A673 (cell line): ENCODE results near the gene MRPL52. TPM values are rescaled to one million over a fixed set of nuclear protein-coding genes. Genes with fewer than 3 reads are reported as not detected.

Experiments
- BruUV-seq: library from RNA; stranded (reverse); fragments of 400-500 nt; replicated peaks from 2 replicates; lab custom pipeline; 2021; lab: Mats Ljungman, UMichigan
- CTCF ChIA-PET: fragments of 300-600 bp; sonication (Branson Sonifier 250); formaldehyde crosslinking; loops from one replicate; lab custom pipeline; 2022; ENCODE audit warnings: antibody characterized with exemption; lab: Charles Lee
- POLR2A ChIA-PET: fragments of 300-600 bp; sonication (Branson Sonifier 250); formaldehyde crosslinking; loops from one replicate; lab custom pipeline; 2022; ENCODE audit warnings: antibody characterized with exemption; ENCODE audit not compliant: low non-redundant PET; lab: Charles Lee
- DNase-seq: peaks from one replicate; pipeline ENCODE4 v3.0.0-alpha.2; 2015; ENCODE audit warnings: low spot score
- H3K27ac ChIP-seq: fragments of 200-600 bp; sonication (generic); 2 replicates; pipeline ENCODE4 v1.5.1; 2016; ENCODE audit warnings: mixed run types, low read depth, mild to moderate bottlenecking, mixed read lengths, antibody characterized with exemption, low read length; ENCODE audit not compliant: poor library complexity, severe bottlenecking
- H3K27me3 ChIP-seq: fragments of 200-600 bp; sonication (generic); replicated peaks from 2 replicates; pipeline ENCODE4 v1.6.1; 2017; ENCODE audit warnings: mixed run types, low read depth, mild to moderate bottlenecking, mixed read lengths, antibody characterized with exemption, low read length; ENCODE audit not compliant: insufficient read depth, poor library complexity
- H3K36me3 ChIP-seq: fragments of 200-600 bp; sonication (generic); 2 replicates; pipeline ENCODE4 v1.6.1; 2016; ENCODE audit warnings: mixed run types, mild to moderate bottlenecking, mixed read lengths, antibody characterized with exemption, low read length; ENCODE audit not compliant: insufficient read depth, poor library complexity, severe bottlenecking
- H3K4me1 ChIP-seq: fragments of 200-600 bp; sonication (generic); 2 replicates; pipeline ENCODE4 v1.6.1; 2017; ENCODE audit warnings: mixed run types, mild to moderate bottlenecking, mixed read lengths, antibody characterized with exemption, low read length; ENCODE audit not compliant: insufficient read depth, poor library complexity, severe bottlenecking
- H3K4me3 ChIP-seq: fragments of 200-600 bp; sonication (generic); 2 replicates; pipeline ENCODE4 v1.5.1; 2016; ENCODE audit warnings: low read depth, mixed run types, mild to moderate bottlenecking, mixed read lengths, low read length; ENCODE audit not compliant: poor library complexity, severe bottlenecking
- H3K9me3 ChIP-seq: fragments of 200-600 bp; sonication (generic); 2 replicates; pipeline ENCODE4 v1.6.1; 2016; ENCODE audit warnings: mixed run types, low read depth, mild to moderate bottlenecking, mixed read lengths, antibody characterized with exemption, low read length; ENCODE audit not compliant: poor library complexity, severe bottlenecking
- EZH2 ChIP-seq: fragments of 200-600 bp; sonication (generic); IDR thresholded peaks from 2 replicates; pipeline ENCODE4 v1.6.1; 2017; ENCODE audit warnings: borderline replicate concordance, low read depth, mild to moderate bottlenecking, mixed read lengths, antibody characterized with exemption, low read length; ENCODE audit not compliant: poor library complexity, severe bottlenecking
- intact Hi-C: fragments of 100-400 bp; cut with micrococcal nuclease; formaldehyde crosslinking; loops from one replicate; pipeline ENCODE4 v1.10.0; 2022; ENCODE audit not compliant: unreplicated experiment
- total RNA-seq: library from RNA; stranded (reverse); gene quantifications from 2 replicates; pipeline ENCODE4 v1.2.3, GENCODE V29; 2021
- TF ChIP-seq, protein P1 (sequence below): fragments of 300-800, 200-600 bp; sonication (generic); conservative IDR thresholded peaks from 2 replicates; pipeline ENCODE4 v1.5.1; 2017; ENCODE audit warnings: low read depth, mild to moderate bottlenecking, antibody characterized with exemption, low read length, moderate library complexity, mixed read lengths

MRPL52 gene
- total RNA-seq, 1 experiment from 2014 or later: 187 TPM

DNA sequence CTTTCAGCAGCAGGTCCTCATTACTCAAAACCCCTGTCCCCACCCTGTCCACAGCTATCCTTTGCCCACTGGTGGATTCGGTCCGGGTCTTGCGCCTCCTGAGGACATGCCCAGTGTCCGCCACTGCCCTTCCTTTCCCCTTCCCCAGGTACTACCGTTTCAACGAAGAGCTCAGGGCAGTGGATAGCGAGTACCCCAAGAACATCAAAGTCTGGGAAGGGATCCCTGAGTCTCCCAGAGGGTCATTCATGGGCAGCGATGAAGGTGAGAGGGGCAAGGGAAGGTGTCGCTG, 15.4 kb downstream of the MRPL52 start:
- peaks cover 22% of the 10 kb centered on the region for H3K4me1 ChIP-seq
- BruUV-seq: no TSS peak
- intact Hi-C loops: no loop called here
- no peak overlapping the region for H3K4me3 ChIP-seq
- no peaks in the 10 kb centered on the region for H3K9me3 ChIP-seq
- H3K27ac ChIP-seq: no peak overlapping the region
- peaks cover 54% of the 10 kb centered on the region for H3K36me3 ChIP-seq
- ChIA-PET POLR2A (no interaction called here), CTCF (no interaction called here)
- no peak for DNase-seq
- TF ChIP-seq, protein P1, sequence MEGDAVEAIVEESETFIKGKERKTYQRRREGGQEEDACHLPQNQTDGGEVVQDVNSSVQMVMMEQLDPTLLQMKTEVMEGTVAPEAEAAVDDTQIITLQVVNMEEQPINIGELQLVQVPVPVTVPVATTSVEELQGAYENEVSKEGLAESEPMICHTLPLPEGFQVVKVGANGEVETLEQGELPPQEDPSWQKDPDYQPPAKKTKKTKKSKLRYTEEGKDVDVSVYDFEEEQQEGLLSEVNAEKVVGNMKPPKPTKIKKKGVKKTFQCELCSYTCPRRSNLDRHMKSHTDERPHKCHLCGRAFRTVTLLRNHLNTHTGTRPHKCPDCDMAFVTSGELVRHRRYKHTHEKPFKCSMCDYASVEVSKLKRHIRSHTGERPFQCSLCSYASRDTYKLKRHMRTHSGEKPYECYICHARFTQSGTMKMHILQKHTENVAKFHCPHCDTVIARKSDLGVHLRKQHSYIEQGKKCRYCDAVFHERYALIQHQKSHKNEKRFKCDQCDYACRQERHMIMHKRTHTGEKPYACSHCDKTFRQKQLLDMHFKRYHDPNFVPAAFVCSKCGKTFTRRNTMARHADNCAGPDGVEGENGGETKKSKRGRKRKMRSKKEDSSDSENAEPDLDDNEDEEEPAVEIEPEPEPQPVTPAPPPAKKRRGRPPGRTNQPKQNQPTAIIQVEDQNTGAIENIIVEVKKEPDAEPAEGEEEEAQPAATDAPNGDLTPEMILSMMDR: no peak
- TF ChIP-seq EZH2: no peak
- H3K27me3 ChIP-seq: no peaks in the 10 kb centered on the region

DNA sequence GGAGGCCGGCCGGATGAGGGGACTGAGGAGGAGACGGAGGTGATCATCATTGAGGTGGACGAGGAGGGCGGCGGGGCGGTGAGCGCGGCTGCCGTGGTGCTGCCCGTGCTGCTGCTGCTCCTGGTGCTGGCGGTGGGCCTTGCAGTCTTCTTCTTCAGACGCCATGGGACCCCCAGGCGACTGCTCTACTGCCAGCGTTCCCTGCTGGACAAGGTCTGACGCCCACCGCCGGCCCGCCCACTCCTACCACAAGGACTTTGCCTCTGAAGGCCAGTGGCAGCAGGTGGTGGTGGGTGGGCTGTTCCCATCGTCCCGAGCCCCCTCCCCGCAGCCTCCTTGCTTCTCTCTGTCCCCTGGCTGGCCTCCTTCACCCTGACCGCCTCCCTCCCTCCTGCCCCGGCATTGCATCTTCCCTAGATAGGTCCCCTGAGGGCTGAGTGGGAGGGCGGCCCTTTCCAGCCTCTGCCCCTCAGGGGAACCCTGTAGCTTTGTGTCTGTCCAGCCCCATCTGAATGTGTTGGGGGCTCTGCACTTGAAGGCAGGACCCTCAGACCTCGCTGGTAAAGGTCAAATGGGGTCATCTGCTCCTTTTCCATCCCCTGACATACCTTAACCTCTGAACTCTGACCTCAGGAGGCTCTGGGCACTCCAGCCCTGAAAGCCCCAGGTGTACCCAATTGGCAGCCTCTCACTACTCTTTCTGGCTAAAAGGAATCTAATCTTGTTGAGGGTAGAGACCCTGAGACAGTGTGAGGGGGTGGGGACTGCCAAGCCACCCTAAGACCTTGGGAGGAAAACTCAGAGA, 16.3 kb downstream of the MRPL52 start:
- Histone ChIP-seq H3K4me3 (no peak overlapping the region), H3K9me3 (no peaks in the 10 kb centered on the region), H3K27ac (no peak overlapping the region), H3K27me3 (no peaks in the 10 kb centered on the region), H3K36me3 (peaks cover 52% of the 10 kb centered on the region), H3K4me1 (peaks cover 22% of the 10 kb centered on the region)
- CTCF ChIA-PET: no interaction called here
- POLR2A ChIA-PET: no interaction called here
- intact Hi-C loops: no loop called here
- no peak for DNase-seq
- no peak for TF ChIP-seq EZH2
- TF ChIP-seq, protein P1: no peak
- BruUV-seq: no TSS peak

DNA sequence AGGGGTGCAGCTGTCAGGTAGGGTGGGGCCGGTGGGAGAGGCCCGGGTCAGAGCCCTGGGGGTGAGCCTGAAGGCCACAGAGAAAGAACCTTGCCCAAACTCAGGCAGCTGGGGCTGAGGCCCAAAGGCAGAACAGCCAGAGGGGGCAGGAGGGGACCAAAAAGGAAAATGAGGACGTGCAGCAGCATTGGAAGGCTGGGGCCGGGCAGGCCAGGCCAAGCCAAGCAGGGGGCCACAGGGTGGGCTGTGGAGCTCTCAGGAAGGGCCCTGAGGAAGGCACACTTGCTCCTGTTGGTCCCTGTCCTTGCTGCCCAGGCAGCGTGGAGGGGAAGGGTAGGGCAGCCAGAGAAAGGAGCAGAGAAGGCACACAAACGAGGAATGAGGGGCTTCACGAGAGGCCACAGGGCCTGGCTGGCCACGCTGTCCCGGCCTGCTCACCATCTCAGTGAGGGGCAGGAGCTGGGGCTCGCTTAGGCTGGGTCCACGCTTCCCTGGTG, 17.2 kb downstream of the MRPL52 start:
- Histone ChIP-seq H3K27me3 (no peaks in the 10 kb centered on the region), H3K27ac (no peak overlapping the region), H3K4me1 (peaks cover 22% of the 10 kb centered on the region), H3K36me3 (peaks cover 43% of the 10 kb centered on the region), H3K9me3 (no peaks in the 10 kb centered on the region), H3K4me3 (no peak overlapping the region)
- POLR2A ChIA-PET: no interaction called here
- CTCF ChIA-PET: no interaction called here
- TF ChIP-seq EZH2: no peak
- TF ChIP-seq, protein P1: no peak
- DNase-seq: no peak
- intact Hi-C loops: no loop called here
- BruUV-seq: TSS peak; percentile 42
